Endodermal cell (in vitro differentiated cells): ENCODE results near the gene ELOVL7. TPM values are rescaled to one million over a fixed set of nuclear protein-coding genes. Genes with fewer than 3 reads are reported as not detected.
A peak's percentile ranks its signal among the peaks of the same experiment; 100 is the strongest.

Source experiments
- DNase-seq: peaks from one replicate; pipeline ENCODE4 v3.0.0-alpha.2; 2017
- H3K27ac ChIP-seq: 2 replicates; pipeline ENCODE4 v1.5.1; 2013; ENCODE audit warnings: mild to moderate bottlenecking, low read depth, low read length, moderate library complexity
- H3K27me3 ChIP-seq: 2 replicates; pipeline ENCODE4 v1.6.1; 2013; ENCODE audit warnings: mild to moderate bottlenecking, low read length, moderate library complexity; ENCODE audit not compliant: insufficient read depth, control insufficient read depth, poor library complexity, severe bottlenecking
- H3K36me3 ChIP-seq: 2 replicates; pipeline ENCODE4 v1.7.0; 2013; ENCODE audit warnings: mild to moderate bottlenecking, low read length, moderate library complexity; ENCODE audit not compliant: control insufficient read depth, insufficient read depth
- H3K4me1 ChIP-seq: one replicate; pipeline ENCODE4 v1.7.0; 2013; ENCODE audit warnings: low read length; ENCODE audit not compliant: control insufficient read depth, insufficient read depth
- H3K4me3 ChIP-seq: 2 replicates; pipeline ENCODE4 v1.5.1; 2013; ENCODE audit warnings: mild to moderate bottlenecking, low read length, moderate library complexity
- H3K9ac ChIP-seq: 2 replicates; pipeline ENCODE4 v1.6.1; 2013; ENCODE audit warnings: mild to moderate bottlenecking, low read length, moderate library complexity; ENCODE audit not compliant: poor library complexity, severe bottlenecking; ENCODE audit errors: extremely low read depth
- H3K9me3 ChIP-seq: 2 replicates; pipeline ENCODE4 v1.6.1; 2013; ENCODE audit warnings: mild to moderate bottlenecking, low read length, moderate library complexity; ENCODE audit not compliant: control insufficient read depth
- H3K27ac Mint-ChIP-seq: 2 replicates; pipeline ENCODE4 v1.8.0; 2020; ENCODE audit warnings: mixed read lengths
- H3K27me3 Mint-ChIP-seq: 2 replicates; pipeline ENCODE4 v1.8.0; 2021; ENCODE audit warnings: mild to moderate bottlenecking, mixed read lengths; ENCODE audit not compliant: insufficient read depth
- H3K36me3 Mint-ChIP-seq: 2 replicates; pipeline ENCODE4 v1.8.0; 2020; ENCODE audit warnings: low read depth, mixed read lengths
- H3K4me1 Mint-ChIP-seq: 2 replicates; pipeline ENCODE4 v1.8.0; 2020; ENCODE audit warnings: mixed read lengths
- H3K4me3 Mint-ChIP-seq: 2 replicates; pipeline ENCODE4 v1.8.0; 2020; ENCODE audit warnings: mild to moderate bottlenecking, moderate library complexity, mixed read lengths
- H3K9me3 Mint-ChIP-seq: 2 replicates; pipeline ENCODE4 v1.8.0; 2020; ENCODE audit warnings: mild to moderate bottlenecking, mixed read lengths
- CTCF ChIP-seq: fragments of 200-600 bp; sonication (generic); conservative IDR thresholded peaks from 2 replicates; pipeline ENCODE4 v1.5.0; 2021; ENCODE audit warnings: antibody characterized with exemption, mild to moderate bottlenecking
- WGBS, 2 experiments: methylation state at CpG; one replicate each; pipeline versions ENCODE4 v1.1.5 to v1.1.7; 2013; ENCODE audit warnings: missing lambda C conversion rate in 2 of 2, mixed read lengths in 1 of 2; ENCODE audit not compliant: insufficient coverage in 1 of 2, insufficient read length in 1 of 2; 5-methylcytosine and 5-hydroxymethylcytosine counted together
- long read RNA-seq, 4 experiments: library from polyadenylated mRNA in 2 of 4; library from RNA in 1 of 4; library from capped mRNA in 1 of 4; stranded (forward) in 3 of 4; unstranded in 1 of 4; transcript quantifications; one replicate each; pipeline ENCODE4 v2.0.0, GENCODE V29; 2020 to 2021; ENCODE audit warnings: inconsistent platforms in 1 of 4
- polyA plus RNA-seq, 2 experiments: library from polyadenylated mRNA; stranded (reverse); fragments of 50-300 nt; gene quantifications; one replicate each; pipeline ENCODE4 v1.2.3, GENCODE V29; 2013
- total RNA-seq, 2 donors: library from RNA; stranded (reverse); fragmentation: NEBNext Ultra II Directional in 1 of 2; extraction: Animal tissue kit (Norgen Biotek cat#: 25700) in 1 of 2; gene quantifications; 2 replicates in 1 of 2; 3 replicates in 1 of 2; pipeline ENCODE4 v1.2.1, GENCODE V29; 2021

The ELOVL7 gene
- total RNA-seq, result 1 to 10 TPM; 3.5 to 6.5 TPM
- 0.75 TPM for polyA plus RNA-seq (2013, experiment 1 of 2)
- 0.99 TPM for polyA plus RNA-seq (2013, experiment 2 of 2)
- long read RNA-seq, experiment 1, partial matches to known transcripts, result 0 of 1 reads
- long read RNA-seq, experiment 1, other reads (novel, unspliced or antisense), result 1 of 1 reads
- long read RNA-seq, experiment 2, partial matches to known transcripts, result 0 of 6 reads
- long read RNA-seq, experiment 2, other reads (novel, unspliced or antisense), result 3 of 6 reads
- long read RNA-seq, experiment 3, partial matches to known transcripts, result 2 of 11 reads
- long read RNA-seq, experiment 3, other reads (novel, unspliced or antisense), result 4 of 11 reads
- long read RNA-seq, experiment 4, partial matches to known transcripts, result 0 of 4 reads
- long read RNA-seq, experiment 4, other reads (novel, unspliced or antisense), result 4 of 4 reads

GRCh38 chr5:60843936-60844905 lies at the start of gene ELOVL7:
Gene ELOVL7 (minus strand): TSS chr5:60844269. CDS start chr5:60787397, 56,872 bp downstream.
- peak within 1 kb of the TSS; percentile 79 for H3K4me3 Mint-ChIP-seq
- DNase-seq, result peak; percentile 96
- H3K36me3 ChIP-seq, result no peaks in the 10 kb centered on the region
- peak within 1 kb of the TSS; percentile 77 for H3K4me3 ChIP-seq
- no peak within 1 kb of the TSS for H3K27ac ChIP-seq
- H3K4me1 Mint-ChIP-seq, result peaks cover 9% of the 10 kb centered on the region
- no peaks in the 10 kb centered on the region for H3K9me3 ChIP-seq
- no peaks in the 10 kb centered on the region for H3K4me1 ChIP-seq
- H3K27ac Mint-ChIP-seq, result peak within 1 kb of the TSS; percentile 55
- H3K9ac ChIP-seq, result peak within 1 kb of the TSS; percentile 59
- TF ChIP-seq CTCF, result peak; percentile 69
- peaks cover 90% of the 10 kb centered on the region for H3K27me3 ChIP-seq
- WGBS, 2 experiments, result 1 to 3% methylated on average over 7 to 87 of the region's 87 CpGs
- no peaks in the 10 kb centered on the region for H3K9me3 Mint-ChIP-seq
- H3K36me3 Mint-ChIP-seq, result no peaks in the 10 kb centered on the region
- peaks cover 57% of the 10 kb centered on the region for H3K27me3 Mint-ChIP-seq

GRCh38 chr5:60893521-60893920 lies 49.5 kb upstream of the ELOVL7 start:
- H3K4me3 Mint-ChIP-seq, result no peak overlapping the region
- WGBS, 2 experiments, result 96 to 100% methylated on average over 3 to 13 of the region's 13 CpGs
- peaks cover 20% of the 10 kb centered on the region for H3K36me3 ChIP-seq
- H3K9me3 Mint-ChIP-seq, result no peaks in the 10 kb centered on the region
- no peaks in the 10 kb centered on the region for H3K9me3 ChIP-seq
- no peaks in the 10 kb centered on the region for H3K27me3 ChIP-seq
- H3K27me3 Mint-ChIP-seq, result no peaks in the 10 kb centered on the region
- H3K27ac ChIP-seq, result no peak overlapping the region
- no peak overlapping the region for H3K27ac Mint-ChIP-seq
- no peaks in the 10 kb centered on the region for H3K4me1 ChIP-seq
- no peaks in the 10 kb centered on the region for H3K4me1 Mint-ChIP-seq
- H3K9ac ChIP-seq, result no peak overlapping the region
- H3K4me3 ChIP-seq, result no peak overlapping the region
- H3K36me3 Mint-ChIP-seq, result peaks cover 40% of the 10 kb centered on the region
- TF ChIP-seq CTCF, result no peak
- no peak for DNase-seq

GRCh38 chr5:60891667-60892066 lies 47.6 kb upstream of the ELOVL7 start:
- 60 to 63% methylated on average over 1 to 2 of the region's 2 CpGs for WGBS, 2 experiments
- H3K4me1 Mint-ChIP-seq, result no peaks in the 10 kb centered on the region
- H3K36me3 ChIP-seq, result peaks cover 11% of the 10 kb centered on the region
- H3K27ac ChIP-seq, result no peak overlapping the region
- DNase-seq, result peak; percentile 62
- TF ChIP-seq CTCF, result no peak
- H3K4me3 ChIP-seq, result no peak overlapping the region
- no peaks in the 10 kb centered on the region for H3K4me1 ChIP-seq
- H3K27me3 Mint-ChIP-seq, result no peaks in the 10 kb centered on the region
- no peak overlapping the region for H3K27ac Mint-ChIP-seq
- H3K9me3 Mint-ChIP-seq, result no peaks in the 10 kb centered on the region
- H3K27me3 ChIP-seq, result no peaks in the 10 kb centered on the region
- no peak overlapping the region for H3K4me3 Mint-ChIP-seq
- H3K9me3 ChIP-seq, result no peaks in the 10 kb centered on the region
- peaks cover 33% of the 10 kb centered on the region for H3K36me3 Mint-ChIP-seq
- H3K9ac ChIP-seq, result no peak overlapping the region
